Ishikawa (cell line): ENCODE measurements around the gene LARP4B.

Source experiments
- EGR1 ChIP-seq: IDR thresholded peaks from 2 replicates; pipeline ENCODE4 v1.6.1; 2012
- MAX ChIP-seq: IDR thresholded peaks from 2 replicates; pipeline ENCODE4 v1.6.1; 2012
- TF ChIP-seq, protein P1 (sequence below): IDR thresholded peaks from 2 replicates; pipeline ENCODE4 v1.6.1; 2012; ENCODE audit warnings: low read depth, mild to moderate bottlenecking

- TF ChIP-seq EGR1 (no peak), MAX (no peak)
- TF ChIP-seq, protein P1, sequence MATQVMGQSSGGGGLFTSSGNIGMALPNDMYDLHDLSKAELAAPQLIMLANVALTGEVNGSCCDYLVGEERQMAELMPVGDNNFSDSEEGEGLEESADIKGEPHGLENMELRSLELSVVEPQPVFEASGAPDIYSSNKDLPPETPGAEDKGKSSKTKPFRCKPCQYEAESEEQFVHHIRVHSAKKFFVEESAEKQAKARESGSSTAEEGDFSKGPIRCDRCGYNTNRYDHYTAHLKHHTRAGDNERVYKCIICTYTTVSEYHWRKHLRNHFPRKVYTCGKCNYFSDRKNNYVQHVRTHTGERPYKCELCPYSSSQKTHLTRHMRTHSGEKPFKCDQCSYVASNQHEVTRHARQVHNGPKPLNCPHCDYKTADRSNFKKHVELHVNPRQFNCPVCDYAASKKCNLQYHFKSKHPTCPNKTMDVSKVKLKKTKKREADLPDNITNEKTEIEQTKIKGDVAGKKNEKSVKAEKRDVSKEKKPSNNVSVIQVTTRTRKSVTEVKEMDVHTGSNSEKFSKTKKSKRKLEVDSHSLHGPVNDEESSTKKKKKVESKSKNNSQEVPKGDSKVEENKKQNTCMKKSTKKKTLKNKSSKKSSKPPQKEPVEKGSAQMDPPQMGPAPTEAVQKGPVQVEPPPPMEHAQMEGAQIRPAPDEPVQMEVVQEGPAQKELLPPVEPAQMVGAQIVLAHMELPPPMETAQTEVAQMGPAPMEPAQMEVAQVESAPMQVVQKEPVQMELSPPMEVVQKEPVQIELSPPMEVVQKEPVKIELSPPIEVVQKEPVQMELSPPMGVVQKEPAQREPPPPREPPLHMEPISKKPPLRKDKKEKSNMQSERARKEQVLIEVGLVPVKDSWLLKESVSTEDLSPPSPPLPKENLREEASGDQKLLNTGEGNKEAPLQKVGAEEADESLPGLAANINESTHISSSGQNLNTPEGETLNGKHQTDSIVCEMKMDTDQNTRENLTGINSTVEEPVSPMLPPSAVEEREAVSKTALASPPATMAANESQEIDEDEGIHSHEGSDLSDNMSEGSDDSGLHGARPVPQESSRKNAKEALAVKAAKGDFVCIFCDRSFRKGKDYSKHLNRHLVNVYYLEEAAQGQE = no peak
These were observed 153.5 kb downstream of the LARP4B start for GRCh38 chr10:777913-778479.
